GM23338 (cell line): Measurements from ENCODE around the gene ATP8A2.

Experiments
- CTCF ChIP-seq, 2 experiments: fragments of 200-600 bp in 1 of 2; sonication (generic) in 1 of 2; conservative IDR thresholded peaks; 2 replicates each; pipeline versions ENCODE4 v1.5.1 to v1.6.1; 2016 to 2017; ENCODE audit warnings: antibody characterized with exemption in 2 of 2, low read depth in 2 of 2, mild to moderate bottlenecking in 2 of 2, moderate library complexity in 1 of 2
- EZH2phosphoT487 ChIP-seq: fragments of 200-600 bp; sonication (generic); IDR thresholded peaks from one replicate; pipeline ENCODE4 v1.8.1; 2018; ENCODE audit warnings: antibody characterized with exemption; ENCODE audit not compliant: unreplicated experiment
- NANOG ChIP-seq: IDR thresholded peaks from 2 replicates; pipeline ENCODE4 v1.6.1; 2016; ENCODE audit warnings: antibody characterized with exemption, borderline replicate concordance
- POLR2AphosphoS5 ChIP-seq: IDR thresholded peaks from 2 replicates; pipeline ENCODE4 v1.6.1; 2016; ENCODE audit warnings: antibody characterized with exemption, low read depth
- TF ChIP-seq, protein P1 (sequence below): fragments of 250-450 bp; sonication (Bioruptor Pico); IDR thresholded peaks from 2 replicates; pipeline ENCODE4 v1.5.0; 2020; ENCODE audit warnings: mild to moderate bottlenecking, moderate library complexity

- TF ChIP-seq CTCF (conservative IDR thresholded peaks at IDR 0.05; ENCODE audit: low read depth in 2 of 2) (no peak), EZH2phosphoT487 (no peak), NANOG (no peak), POLR2AphosphoS5 (no peak)
- TF ChIP-seq, protein P1, sequence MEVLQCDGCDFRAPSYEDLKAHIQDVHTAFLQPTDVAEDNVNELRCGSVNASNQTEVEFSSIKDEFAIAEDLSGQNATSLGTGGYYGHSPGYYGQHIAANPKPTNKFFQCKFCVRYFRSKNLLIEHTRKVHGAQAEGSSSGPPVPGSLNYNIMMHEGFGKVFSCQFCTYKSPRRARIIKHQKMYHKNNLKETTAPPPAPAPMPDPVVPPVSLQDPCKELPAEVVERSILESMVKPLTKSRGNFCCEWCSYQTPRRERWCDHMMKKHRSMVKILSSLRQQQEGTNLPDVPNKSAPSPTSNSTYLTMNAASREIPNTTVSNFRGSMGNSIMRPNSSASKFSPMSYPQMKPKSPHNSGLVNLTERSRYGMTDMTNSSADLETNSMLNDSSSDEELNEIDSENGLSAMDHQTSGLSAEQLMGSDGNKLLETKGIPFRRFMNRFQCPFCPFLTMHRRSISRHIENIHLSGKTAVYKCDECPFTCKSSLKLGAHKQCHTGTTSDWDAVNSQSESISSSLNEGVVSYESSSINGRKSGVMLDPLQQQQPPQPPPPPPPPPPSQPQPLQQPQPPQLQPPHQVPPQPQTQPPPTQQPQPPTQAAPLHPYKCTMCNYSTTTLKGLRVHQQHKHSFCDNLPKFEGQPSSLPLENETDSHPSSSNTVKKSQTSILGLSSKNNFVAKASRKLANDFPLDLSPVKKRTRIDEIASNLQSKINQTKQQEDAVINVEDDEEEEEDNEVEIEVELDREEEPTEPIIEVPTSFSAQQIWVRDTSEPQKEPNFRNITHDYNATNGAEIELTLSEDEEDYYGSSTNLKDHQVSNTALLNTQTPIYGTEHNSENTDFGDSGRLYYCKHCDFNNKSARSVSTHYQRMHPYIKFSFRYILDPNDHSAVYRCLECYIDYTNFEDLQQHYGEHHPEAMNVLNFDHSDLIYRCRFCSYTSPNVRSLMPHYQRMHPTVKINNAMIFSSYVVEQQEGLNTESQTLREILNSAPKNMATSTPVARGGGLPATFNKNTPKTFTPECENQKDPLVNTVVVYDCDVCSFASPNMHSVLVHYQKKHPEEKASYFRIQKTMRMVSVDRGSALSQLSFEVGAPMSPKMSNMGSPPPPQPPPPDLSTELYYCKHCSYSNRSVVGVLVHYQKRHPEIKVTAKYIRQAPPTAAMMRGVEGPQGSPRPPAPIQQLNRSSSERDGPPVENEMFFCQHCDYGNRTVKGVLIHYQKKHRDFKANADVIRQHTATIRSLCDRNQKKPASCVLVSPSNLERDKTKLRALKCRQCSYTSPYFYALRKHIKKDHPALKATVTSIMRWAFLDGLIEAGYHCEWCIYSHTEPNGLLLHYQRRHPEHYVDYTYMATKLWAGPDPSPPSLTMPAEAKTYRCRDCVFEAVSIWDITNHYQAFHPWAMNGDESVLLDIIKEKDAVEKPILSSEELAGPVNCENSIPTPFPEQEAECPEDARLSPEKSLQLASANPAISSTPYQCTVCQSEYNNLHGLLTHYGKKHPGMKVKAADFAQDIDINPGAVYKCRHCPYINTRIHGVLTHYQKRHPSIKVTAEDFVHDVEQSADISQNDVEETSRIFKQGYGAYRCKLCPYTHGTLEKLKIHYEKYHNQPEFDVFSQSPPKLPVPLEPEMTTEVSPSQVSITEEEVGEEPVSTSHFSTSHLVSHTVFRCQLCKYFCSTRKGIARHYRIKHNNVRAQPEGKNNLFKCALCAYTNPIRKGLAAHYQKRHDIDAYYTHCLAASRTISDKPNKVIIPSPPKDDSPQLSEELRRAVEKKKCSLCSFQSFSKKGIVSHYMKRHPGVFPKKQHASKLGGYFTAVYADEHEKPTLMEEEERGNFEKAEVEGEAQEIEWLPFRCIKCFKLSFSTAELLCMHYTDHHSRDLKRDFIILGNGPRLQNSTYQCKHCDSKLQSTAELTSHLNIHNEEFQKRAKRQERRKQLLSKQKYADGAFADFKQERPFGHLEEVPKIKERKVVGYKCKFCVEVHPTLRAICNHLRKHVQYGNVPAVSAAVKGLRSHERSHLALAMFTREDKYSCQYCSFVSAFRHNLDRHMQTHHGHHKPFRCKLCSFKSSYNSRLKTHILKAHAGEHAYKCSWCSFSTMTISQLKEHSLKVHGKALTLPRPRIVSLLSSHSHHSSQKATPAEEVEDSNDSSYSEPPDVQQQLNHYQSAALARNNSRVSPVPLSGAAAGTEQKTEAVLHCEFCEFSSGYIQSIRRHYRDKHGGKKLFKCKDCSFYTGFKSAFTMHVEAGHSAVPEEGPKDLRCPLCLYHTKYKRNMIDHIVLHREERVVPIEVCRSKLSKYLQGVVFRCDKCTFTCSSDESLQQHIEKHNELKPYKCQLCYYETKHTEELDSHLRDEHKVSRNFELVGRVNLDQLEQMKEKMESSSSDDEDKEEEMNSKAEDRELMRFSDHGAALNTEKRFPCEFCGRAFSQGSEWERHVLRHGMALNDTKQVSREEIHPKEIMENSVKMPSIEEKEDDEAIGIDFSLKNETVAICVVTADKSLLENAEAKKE (CRISPR knock-in tag): no peak
Measured at GRCh38 chr13:25525884-25526283, 154.1 kb downstream of the ATP8A2 start.
